HK-2 (cell line): ENCODE data around the gene FOXD4L4.
"Not testable (repeated sequence)": the region's sequence is repeated elsewhere in the genome, so short reads cannot be mapped to it uniquely, and the experiment has no call there.

Experiments used
- DNase-seq: peaks from one replicate; pipeline ENCODE4 v3.0.0-alpha.2; 2018; ENCODE audit not compliant: unreplicated experiment

The FOXD4L4 gene

GRCh38 chr9:65737096-65737564, at the start of gene FOXD4L4:
Gene FOXD4L4 (plus strand): TSS chr9:65737146. CDS start chr9:65737146, 0 bp downstream.
- not testable (repeated sequence) for DNase-seq

DNA sequence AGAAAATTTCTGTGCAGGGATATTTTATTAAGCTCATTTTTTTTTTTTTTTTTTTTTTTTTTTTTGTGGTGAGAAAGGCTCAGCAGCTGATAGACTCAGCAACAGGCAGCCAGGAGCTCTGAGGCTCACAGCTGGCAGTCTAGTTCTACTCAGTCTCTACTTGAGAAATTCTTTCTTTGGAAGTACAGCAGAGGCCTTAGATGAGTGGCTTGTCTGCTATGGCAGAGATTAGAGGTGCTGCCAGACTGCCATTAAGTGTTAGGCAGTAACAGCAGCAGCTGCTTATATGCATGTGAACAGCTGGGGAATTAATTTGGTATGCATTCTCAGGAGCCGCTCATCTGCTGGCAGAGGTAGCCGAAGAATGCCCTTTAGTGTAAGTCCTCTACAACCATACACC, 33.4 kb upstream of the FOXD4L4 start:
- not testable (repeated sequence) for DNase-seq

- DNase-seq = not testable (repeated sequence)
These were observed 22.5 kb upstream of the FOXD4L4 start for GRCh38 chr9:65714445-65714844.

GRCh38 chr9:65738133-65738532, 1.2 kb downstream of the FOXD4L4 start:
- not testable (repeated sequence) for DNase-seq
